HG03520 (cell line): ENCODE results near the gene PROSER3.
"Not testable (repeated sequence)": the region's sequence is repeated elsewhere in the genome, so short reads cannot be mapped to it uniquely, and the experiment has no call there.

ENCODE experiments used
- ATAC-seq: cut with Tn5 transposase; IDR thresholded peaks from one replicate; pipeline ENCODE4 v1.9.1; 2021; ENCODE audit warnings: mild to moderate bottlenecking, moderate library complexity; ENCODE audit not compliant: unreplicated experiment

The PROSER3 gene

GRCh38 chr19:35753634-35754369 is 4.2 kb upstream of the PROSER3 start:
- no peak for ATAC-seq

GRCh38 chr19:35754370-35755130 is 3.4 kb upstream of the PROSER3 start:
- no peak for ATAC-seq

GRCh38 chr19:35755131-35755549 is 2.8 kb upstream of the PROSER3 start:
- no peak for ATAC-seq

GRCh38 chr19:35755550-35756376 is 2.2 kb upstream of the PROSER3 start:
- no peak for ATAC-seq

- no peak for ATAC-seq
These were observed 1.4 kb upstream of the PROSER3 start, which contains the start of gene HSPB6 for GRCh38 chr19:35756377-35757230. HSPB6 (minus strand) TSS chr19:35757029; CDS start chr19:35757008, 21 bp downstream.

GRCh38 chr19:35757231-35757748 is 686 bp upstream of the PROSER3 start:
- no peak for ATAC-seq

GRCh38 chr19:35759697-35760096 is 1.7 kb downstream of the PROSER3 start:
- ATAC-seq, result no peak

GRCh38 chr19:35760711-35761349 is 2.9 kb downstream of the PROSER3 start:
- no peak for ATAC-seq

GRCh38 chr19:35764432-35765315 is 6.7 kb downstream of the PROSER3 start:
- ATAC-seq, result no peak

- ATAC-seq, result no peak
These were observed 8.7 kb downstream of the PROSER3 start for GRCh38 chr19:35766571-35767104.

GRCh38 chr19:35767288-35768081 is 9.5 kb downstream of the PROSER3 start:
- ATAC-seq, result no peak

- no peak for ATAC-seq
These were observed 10.1 kb downstream of the PROSER3 start for GRCh38 chr19:35768082-35768421.

- ATAC-seq, result not testable (repeated sequence)
These were observed 14.4 kb downstream of the PROSER3 start for GRCh38 chr19:35772362-35772761.

GRCh38 chr19:35773020-35773806 is 15.2 kb downstream of the PROSER3 start:
- ATAC-seq, result no peak

- no peak for ATAC-seq
These were observed 16.5 kb downstream of the PROSER3 start for GRCh38 chr19:35774274-35775045.

- peak; percentile 2 for ATAC-seq
These were observed 17.0 kb downstream of the PROSER3 start for GRCh38 chr19:35775046-35775297.
